K562 (cell line): ENCODE results near the gene ZNF333. TPM values are rescaled to one million over a fixed set of nuclear protein-coding genes. Genes with fewer than 3 reads are reported as not detected.

Experiments
- ATAC-seq: fragments of 200-7000 bp; cut with Tn5 transposase; 3 replicates; pipeline ENCODE4 v1.9.1; 2020; ENCODE audit warnings: moderate library complexity
- BruUV-seq: library from RNA; stranded (reverse); fragments of 400-500 nt; replicated peaks from 2 replicates; lab custom pipeline; 2021; lab: Mats Ljungman, UMichigan
- CTCF ChIA-PET: fragments of 300-600 bp; formaldehyde crosslinking; extraction: SDS; loops from one replicate; lab custom pipeline; 2021; ENCODE audit warnings: low intra/inter-chr PET ratio; lab: Yijun Ruan, JAX
- POLR2A ChIA-PET: fragments of 300-600, 350-650 bp; sonication (Branson Sonifier 250); formaldehyde crosslinking; extraction: SDS; loops from one replicate; lab custom pipeline; 2021; ENCODE audit warnings: antibody characterized with exemption, inconsistent platforms; lab: Yijun Ruan, JAX
- DNase-seq, 4 experiments: peaks; one replicate each; pipeline versions ENCODE4 v3.0.0 to v3.0.0-alpha.2; 2011 to 2018; ENCODE audit warnings: low spot score in 3 of 4, mixed read lengths in 3 of 4; ENCODE audit errors: extremely low read depth in 1 of 4
- FAIRE-seq: peaks from 2 replicates; lab custom pipeline; 2011; peaks lifted over from hg19 to GRCh38; lab: Jason Lieb, UNC
- H2AFZ ChIP-seq: 2 replicates; pipeline ENCODE4 v1.6.0; 2011; ENCODE audit warnings: low read depth, low read length, control low read depth, inconsistent platforms
- H3K27ac ChIP-seq: fragments of 200-600 bp; 3 replicates; pipeline ENCODE4 v1.8.0; 2011; ENCODE audit warnings: low read depth, mild to moderate bottlenecking, control low read depth, inconsistent platforms, low read length, moderate library complexity, mixed read lengths; ENCODE audit errors: extremely low read depth
- H3K27me3 ChIP-seq, 2 experiments: fragments of 300-600 bp in 1 of 2; 2 replicates in 1 of 2; 3 replicates in 1 of 2; pipeline versions ENCODE4 v1.6.0 to v1.8.0; 2011; ENCODE audit warnings: inconsistent platforms in 2 of 2, low read length in 2 of 2, mild to moderate bottlenecking in 1 of 2, mixed read lengths in 1 of 2, moderate library complexity in 1 of 2; ENCODE audit not compliant: control insufficient read depth in 2 of 2, insufficient read depth in 2 of 2
- H3K36me3 ChIP-seq: fragments of 300-600 bp; 3 replicates; pipeline ENCODE4 v1.8.0; 2011; ENCODE audit warnings: mild to moderate bottlenecking, low read length, inconsistent platforms; ENCODE audit not compliant: control insufficient read depth, insufficient read depth
- H3K4me1 ChIP-seq, 2 experiments: fragments of 200-600 bp in 1 of 2; replicated peaks in 1 of 2; 2 replicates in 1 of 2; 3 replicates in 1 of 2; pipeline versions ENCODE4 v1.5.1 to v1.8.0; 2011; ENCODE audit warnings: inconsistent platforms in 2 of 2, low read length in 2 of 2, mild to moderate bottlenecking in 1 of 2, mixed read lengths in 1 of 2, moderate library complexity in 1 of 2; ENCODE audit not compliant: control insufficient read depth in 2 of 2, insufficient read depth in 2 of 2
- H3K4me2 ChIP-seq: 2 replicates; pipeline ENCODE4 v1.6.1; 2011; ENCODE audit warnings: low read length, control low read depth, inconsistent platforms, mixed read lengths; ENCODE audit not compliant: insufficient read depth
- H3K4me3 ChIP-seq: fragments of 200-600 bp; sonication (generic), shearing (Covaris generic); 2 replicates; pipeline ENCODE4 v1.5.1; 2016; ENCODE audit warnings: control low read depth, inconsistent platforms
- H3K79me2 ChIP-seq: fragments of 200-600 bp; 3 replicates; pipeline ENCODE4 v1.8.0; 2011; ENCODE audit warnings: low read length, inconsistent platforms; ENCODE audit not compliant: control insufficient read depth, insufficient read depth
- H3K9ac ChIP-seq, 2 experiments: 2 replicates each; pipeline versions ENCODE4 v1.6.0 to v1.6.1; 2011; ENCODE audit warnings: low read depth in 2 of 2, low read length in 2 of 2, control low read depth in 1 of 2, inconsistent platforms in 1 of 2, mild to moderate bottlenecking in 1 of 2, mixed read lengths in 1 of 2; ENCODE audit not compliant: insufficient read depth in 1 of 2
- H3K9me1 ChIP-seq: one replicate; pipeline ENCODE4 v1.6.0; 2011; ENCODE audit warnings: inconsistent platforms, mild to moderate bottlenecking, low read length, moderate library complexity; ENCODE audit not compliant: control insufficient read depth, insufficient read depth
- H3K9me3 ChIP-seq: replicated peaks from 2 replicates; pipeline ENCODE4 v1.5.1; 2011; ENCODE audit warnings: low read depth, low read length, inconsistent platforms; ENCODE audit not compliant: control insufficient read depth, insufficient read depth
- H4K20me1 ChIP-seq: replicated peaks from 2 replicates; pipeline ENCODE4 v1.6.1; 2011; ENCODE audit warnings: low read length, inconsistent platforms, mixed read lengths; ENCODE audit not compliant: control insufficient read depth, insufficient read depth
- BDP1 ChIP-seq: IDR thresholded peaks from 3 replicates; pipeline ENCODE4 v1.6.1; 2011; ENCODE audit not compliant: insufficient read length, insufficient read depth
- L3MBTL2 ChIP-seq: fragments of 450-650 bp; IDR thresholded peaks from 2 replicates; pipeline ENCODE4 v1.6.1; 2016; ENCODE audit warnings: mild to moderate bottlenecking, moderate library complexity
- ZBTB17 ChIP-seq: fragments of 450-650 bp; formaldehyde crosslinking; IDR thresholded peaks from 2 replicates; pipeline ENCODE4 v1.4.0; 2020; ENCODE audit warnings: mild to moderate bottlenecking
- ZNF431 ChIP-seq: sonication (generic); formaldehyde crosslinking; IDR thresholded peaks from 2 replicates; pipeline ENCODE4 v1.8.0; 2022; ENCODE audit warnings: mild to moderate bottlenecking, missing genetic modification reagents
- WGBS: fragments of 100-300 bp; shearing (Covaris generic); methylation state at CpG from one replicate; pipeline ENCODE4 v1.1.6; 2016; ENCODE audit warnings: low coverage, mixed read lengths; ENCODE audit not compliant: insufficient coverage; ENCODE audit errors: missing lambda C conversion rate; 5-methylcytosine and 5-hydroxymethylcytosine counted together
- in situ Hi-C: fragments of 300-500 bp; cut with MboI; formaldehyde crosslinking; loops from 4 replicates; pipeline ENCODE4 v1.15.0; 2018; ENCODE audit warnings: inconsistent platforms, mixed read lengths
- intact Hi-C: fragments of 100-400 bp; cut with micrococcal nuclease; formaldehyde crosslinking; loops from 2 replicates; pipeline ENCODE4 v1.14.2; 2022
- polyA plus RNA-seq, 8 experiments: library from polyadenylated mRNA; depleted of rRNA in 4 of 8; stranded (reverse) in 5 of 8; unstranded in 3 of 8; fragments of >200 nt; fragmentation: Nextera tagmentation in 2 of 8; fragmentation: Illumina TruSeq in 1 of 8; extraction: Ambion mirVana in 2 of 8; extraction: Trizol in 1 of 8; gene quantifications; 2 replicates each; pipeline versions ENCODE4 v1.2.1 to v1.2.3, GENCODE V29; 2011 to 2014; ENCODE audit warnings: inconsistent platforms in 1 of 8, missing spikeins in 1 of 8
- total RNA-seq, 7 experiments: library from RNA; depleted of rRNA in 6 of 7; stranded (reverse); fragments of >200 nt in 6 of 7; fragmentation: Illumina TruSeq in 2 of 7; extraction: Trizol in 2 of 7; gene quantifications; 2 replicates each; pipeline versions ENCODE4 v1.2.1 to v1.2.3, GENCODE V29; 2011 to 2021; ENCODE audit warnings: low replicate concordance in 1 of 7
- TF ChIP-seq, protein P1 (sequence below): fragments of 450-650 bp; IDR thresholded peaks from 2 replicates; pipeline ENCODE4 v1.7.1; 2018; ENCODE audit warnings: mild to moderate bottlenecking, low read depth; ENCODE audit not compliant: partially characterized antibody
- TF ChIP-seq, protein P2 (sequence below): sonication (generic); formaldehyde crosslinking; IDR thresholded peaks from 2 replicates; pipeline ENCODE4 v1.8.0; 2022; ENCODE audit warnings: mild to moderate bottlenecking, missing genetic modification reagents, borderline replicate concordance
- TF ChIP-seq, protein P3 (sequence below): fragments of 450-650 bp; formaldehyde crosslinking; IDR thresholded peaks from 2 replicates; pipeline ENCODE4 v1.4.0; 2020; ENCODE audit warnings: mild to moderate bottlenecking, moderate library complexity

The ZNF333 gene
- total and polyA plus RNA-seq, 9 of the 15 experiments (the other 6 are each of a cell fraction or from before 2014, with no cell fraction given): 2.8 to 10.3 (median 6.3) TPM

DNA sequence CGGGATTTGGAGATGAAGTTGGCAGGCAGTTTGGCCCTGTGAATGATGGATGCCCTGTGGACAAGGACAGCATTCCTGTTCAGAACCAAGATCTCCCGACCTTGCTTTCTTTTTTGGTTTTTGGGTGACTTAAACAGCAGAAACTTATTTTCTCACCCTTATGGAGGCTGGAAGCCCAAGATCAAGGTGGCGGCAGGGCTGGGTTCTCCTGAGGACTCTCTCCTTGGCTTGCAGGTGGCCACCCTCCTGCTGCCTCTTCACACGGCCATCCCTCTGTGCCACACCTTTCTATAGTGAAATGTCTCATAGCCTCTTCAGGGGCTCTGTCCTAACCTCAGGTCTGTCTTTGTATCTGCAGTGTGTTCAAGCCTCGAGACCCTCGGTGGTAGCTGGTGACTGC is 14.0 kb downstream of the ZNF333 start (continued):
- TF ChIP-seq, protein P1, sequence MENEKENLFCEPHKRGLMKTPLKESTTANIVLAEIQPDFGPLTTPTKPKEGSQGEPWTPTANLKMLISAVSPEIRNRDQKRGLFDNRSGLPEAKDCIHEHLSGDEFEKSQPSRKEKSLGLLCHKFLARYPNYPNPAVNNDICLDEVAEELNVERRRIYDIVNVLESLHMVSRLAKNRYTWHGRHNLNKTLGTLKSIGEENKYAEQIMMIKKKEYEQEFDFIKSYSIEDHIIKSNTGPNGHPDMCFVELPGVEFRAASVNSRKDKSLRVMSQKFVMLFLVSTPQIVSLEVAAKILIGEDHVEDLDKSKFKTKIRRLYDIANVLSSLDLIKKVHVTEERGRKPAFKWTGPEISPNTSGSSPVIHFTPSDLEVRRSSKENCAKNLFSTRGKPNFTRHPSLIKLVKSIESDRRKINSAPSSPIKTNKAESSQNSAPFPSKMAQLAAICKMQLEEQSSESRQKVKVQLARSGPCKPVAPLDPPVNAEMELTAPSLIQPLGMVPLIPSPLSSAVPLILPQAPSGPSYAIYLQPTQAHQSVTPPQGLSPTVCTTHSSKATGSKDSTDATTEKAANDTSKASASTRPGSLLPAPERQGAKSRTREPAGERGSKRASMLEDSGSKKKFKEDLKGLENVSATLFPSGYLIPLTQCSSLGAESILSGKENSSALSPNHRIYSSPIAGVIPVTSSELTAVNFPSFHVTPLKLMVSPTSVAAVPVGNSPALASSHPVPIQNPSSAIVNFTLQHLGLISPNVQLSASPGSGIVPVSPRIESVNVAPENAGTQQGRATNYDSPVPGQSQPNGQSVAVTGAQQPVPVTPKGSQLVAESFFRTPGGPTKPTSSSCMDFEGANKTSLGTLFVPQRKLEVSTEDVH: no peak

DNA sequence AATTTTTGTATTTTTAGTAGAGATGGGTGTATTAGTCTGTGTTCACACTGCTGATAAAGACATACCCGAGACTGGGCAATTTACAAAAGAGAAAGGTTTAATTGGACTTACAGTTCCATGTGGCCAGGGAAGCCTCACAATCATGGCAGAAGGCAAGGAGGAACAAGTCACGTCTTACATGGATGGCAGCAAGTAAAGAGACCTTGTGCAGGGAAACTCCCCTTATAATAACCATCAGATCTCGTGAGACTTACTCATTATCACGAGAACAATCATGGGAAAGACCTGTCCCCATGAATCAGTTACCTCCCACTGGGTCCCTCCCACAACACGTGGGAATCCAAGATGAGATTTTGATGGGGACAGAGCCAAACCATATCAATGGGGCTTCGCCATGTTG is 14.6 kb downstream of the ZNF333 start:
- no peak for FAIRE-seq

More for the DNA sequence above, 14.6 kb downstream of the ZNF333 start:
- H3K27ac ChIP-seq: no peak overlapping the region
- in situ Hi-C loops (no loop called here), intact Hi-C loops (no loop called here)
- H3K4me2 ChIP-seq: no peak overlapping the region
- 37% methylated on average over 6 of the region's 6 CpGs for WGBS
- CTCF ChIA-PET: no interaction called here
- no peaks in the 10 kb centered on the region; a peak in 1 of 5 replicates for H3K4me1 ChIP-seq
- peaks cover 7% of the 10 kb centered on the region; the same call in 1 of the 2 replicates for H3K9me3 ChIP-seq
- DNase-seq (no peak), ATAC-seq (no peak)
- no peak overlapping the region for H3K4me3 ChIP-seq
- H3K9me1 ChIP-seq: no peaks in the 10 kb centered on the region
- H2AFZ ChIP-seq: no peak overlapping the region
- no peaks in the 10 kb centered on the region for H4K20me1 ChIP-seq
- no peak overlapping the region for H3K9ac ChIP-seq
- POLR2A ChIA-PET: no interaction called here
- BruUV-seq: no TSS peak
- peaks cover 26% of the 10 kb centered on the region; the same call in 2 of the 3 replicates for H3K36me3 ChIP-seq
- no peaks in the 10 kb centered on the region for H3K27me3 ChIP-seq
- TF ChIP-seq L3MBTL2 (no peak), ZNF431 (CRISPR knock-in tag) (peak; percentile 93), BDP1 (no peak), ZBTB17 (CRISPR knock-in tag) (no peak)
- TF ChIP-seq, protein P2, sequence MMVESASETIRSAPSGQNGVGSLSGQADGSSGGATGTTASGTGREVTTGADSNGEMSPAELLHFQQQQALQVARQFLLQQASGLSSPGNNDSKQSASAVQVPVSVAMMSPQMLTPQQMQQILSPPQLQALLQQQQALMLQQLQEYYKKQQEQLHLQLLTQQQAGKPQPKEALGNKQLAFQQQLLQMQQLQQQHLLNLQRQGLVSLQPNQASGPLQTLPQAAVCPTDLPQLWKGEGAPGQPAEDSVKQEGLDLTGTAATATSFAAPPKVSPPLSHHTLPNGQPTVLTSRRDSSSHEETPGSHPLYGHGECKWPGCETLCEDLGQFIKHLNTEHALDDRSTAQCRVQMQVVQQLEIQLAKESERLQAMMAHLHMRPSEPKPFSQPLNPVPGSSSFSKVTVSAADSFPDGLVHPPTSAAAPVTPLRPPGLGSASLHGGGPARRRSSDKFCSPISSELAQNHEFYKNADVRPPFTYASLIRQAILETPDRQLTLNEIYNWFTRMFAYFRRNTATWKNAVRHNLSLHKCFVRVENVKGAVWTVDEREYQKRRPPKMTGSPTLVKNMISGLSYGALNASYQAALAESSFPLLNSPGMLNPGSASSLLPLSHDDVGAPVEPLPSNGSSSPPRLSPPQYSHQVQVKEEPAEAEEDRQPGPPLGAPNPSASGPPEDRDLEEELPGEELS: no peak
- TF ChIP-seq, protein P3, sequence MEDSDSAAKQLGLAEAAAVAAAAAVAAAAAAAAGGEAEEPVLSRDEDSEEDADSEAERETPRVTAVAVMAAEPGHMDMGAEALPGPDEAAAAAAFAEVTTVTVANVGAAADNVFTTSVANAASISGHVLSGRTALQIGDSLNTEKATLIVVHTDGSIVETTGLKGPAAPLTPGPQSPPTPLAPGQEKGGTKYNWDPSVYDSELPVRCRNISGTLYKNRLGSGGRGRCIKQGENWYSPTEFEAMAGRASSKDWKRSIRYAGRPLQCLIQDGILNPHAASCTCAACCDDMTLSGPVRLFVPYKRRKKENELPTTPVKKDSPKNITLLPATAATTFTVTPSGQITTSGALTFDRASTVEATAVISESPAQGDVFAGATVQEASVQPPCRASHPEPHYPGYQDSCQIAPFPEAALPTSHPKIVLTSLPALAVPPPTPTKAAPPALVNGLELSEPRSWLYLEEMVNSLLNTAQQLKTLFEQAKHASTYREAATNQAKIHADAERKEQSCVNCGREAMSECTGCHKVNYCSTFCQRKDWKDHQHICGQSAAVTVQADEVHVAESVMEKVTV: no peak
- no peaks in the 10 kb centered on the region for H3K79me2 ChIP-seq
